Lower leg skin (tissue), 3 donors: Measurements from ENCODE around the gene CCDC88B.

Source experiments
- CTCF ChIP-seq, 3 donors: fragments of 450-650 bp; IDR thresholded peaks; one replicate each; pipeline ENCODE4 v1.5.1; 2016; ENCODE audit warnings: antibody characterized with exemption in 3 of 3, mild to moderate bottlenecking in 3 of 3, moderate library complexity in 2 of 3
- POLR2A ChIP-seq, 2 donors: fragments of 450-650 bp; IDR thresholded peaks; one replicate each; pipeline ENCODE4 v1.6.1; 2016 to 2017; ENCODE audit warnings: antibody characterized with exemption in 2 of 2, mild to moderate bottlenecking in 1 of 2, moderate library complexity in 1 of 2

GRCh38 chr11:64369440-64370421, 29.7 kb downstream of the CCDC88B start:
- TF ChIP-seq CTCF (IDR thresholded peaks at IDR 0.05) (no peak), POLR2A (IDR thresholded peaks at IDR 0.05) (no peak)
